ENCODE results near the gene CXXC4.

CXXC4 gene

GRCh38 chr4:104488151-104488550, 6.5 kb downstream of the CXXC4 start:
- DNase-seq: no peak

GRCh38 chr4:104486716-104487504, 7.8 kb downstream of the CXXC4 start:
- DNase-seq: no peak

- DNase-seq: no peak
These were observed 19.0 kb downstream of the CXXC4 start for GRCh38 chr4:104475652-104476051.

GRCh38 chr4:104472766-104473165, 21.9 kb downstream of the CXXC4 start:
- DNase-seq: no peak

- DNase-seq: no peak
These were observed 23.9 kb downstream of the CXXC4 start for GRCh38 chr4:104470770-104471169.

- DNase-seq: no peak
These were observed 24.9 kb downstream of the CXXC4 start for GRCh38 chr4:104469794-104470193.

- no peak for DNase-seq
These were observed 29.1 kb downstream of the CXXC4 start for GRCh38 chr4:104465619-104466018.

GRCh38 chr4:104465201-104465600, 29.5 kb downstream of the CXXC4 start:
- DNase-seq: no peak

GRCh38 chr4:104462641-104463040, 32.1 kb downstream of the CXXC4 start:
- DNase-seq: no peak

GRCh38 chr4:104457308-104457981, 37.2 kb downstream of the CXXC4 start:
- no peak for DNase-seq

GRCh38 chr4:104451573-104451972, 43.1 kb downstream of the CXXC4 start:
- DNase-seq: peak; percentile 16 to 37

GRCh38 chr4:104449537-104449936, 45.2 kb downstream of the CXXC4 start:
- DNase-seq: no peak

- DNase-seq: no peak
These were observed 47.4 kb downstream of the CXXC4 start for GRCh38 chr4:104447294-104447693.

- no peak for DNase-seq
These were observed 48.0 kb downstream of the CXXC4 start for GRCh38 chr4:104446431-104447278.

GRCh38 chr4:104444685-104445084, 50.0 kb downstream of the CXXC4 start:
- no peak for DNase-seq

- no peak for DNase-seq
These were observed 58.2 kb downstream of the CXXC4 start for GRCh38 chr4:104436542-104436941.

GRCh38 chr4:104429150-104429741, 65.4 kb downstream of the CXXC4 start:
- DNase-seq: no peak

GRCh38 chr4:104425948-104426347, 68.7 kb downstream of the CXXC4 start:
- DNase-seq: no peak

- DNase-seq: no peak
These were observed 69.7 kb downstream of the CXXC4 start for GRCh38 chr4:104424989-104425388.

GRCh38 chr4:104424475-104424941, 70.2 kb downstream of the CXXC4 start:
- DNase-seq: no peak

GRCh38 chr4:104421566-104421965, 73.1 kb downstream of the CXXC4 start:
- no peak for DNase-seq

GRCh38 chr4:104420766-104421165, 73.9 kb downstream of the CXXC4 start:
- DNase-seq: no peak

Measured in Kasumi-1 (cell line).